A673 (cell line): Measurements from ENCODE around the gene TMEM192.

Experiments
- CTCF ChIP-seq: fragments of 300-800, 200-600 bp; sonication (generic); conservative IDR thresholded peaks from 2 replicates; pipeline ENCODE4 v1.5.1; 2017; ENCODE audit warnings: low read depth, mild to moderate bottlenecking, antibody characterized with exemption, low read length, moderate library complexity, mixed read lengths
- EZH2 ChIP-seq: fragments of 200-600 bp; sonication (generic); IDR thresholded peaks from 2 replicates; pipeline ENCODE4 v1.6.1; 2017; ENCODE audit warnings: borderline replicate concordance, low read depth, mild to moderate bottlenecking, mixed read lengths, antibody characterized with exemption, low read length; ENCODE audit not compliant: poor library complexity, severe bottlenecking

- TF ChIP-seq CTCF (0 out of 2 replicates have a peak, but pooled peaks have one; percentile 11), EZH2 (no peak)
Measured at GRCh38 chr4:165112368-165113121, at the start of gene TMEM192.
